Ramos (cell line): Measurements from ENCODE around the gene GRB10.
"Not testable (repeated sequence)": the region's sequence is repeated elsewhere in the genome, so short reads cannot be mapped to it uniquely, and the experiment has no call there.

Experiments
- in situ Hi-C: fragments of 300-500 bp; cut with MboI; formaldehyde crosslinking; loops from one replicate; pipeline ENCODE4 v1.14.3; 2022; ENCODE audit warnings: low sequenced_read_pairs; ENCODE audit not compliant: unreplicated experiment

Gene GRB10

GRCh38 chr7:50598460-50599343, 184.0 kb downstream of the GRB10 start:
- in situ Hi-C loops: no loop called here

DNA sequence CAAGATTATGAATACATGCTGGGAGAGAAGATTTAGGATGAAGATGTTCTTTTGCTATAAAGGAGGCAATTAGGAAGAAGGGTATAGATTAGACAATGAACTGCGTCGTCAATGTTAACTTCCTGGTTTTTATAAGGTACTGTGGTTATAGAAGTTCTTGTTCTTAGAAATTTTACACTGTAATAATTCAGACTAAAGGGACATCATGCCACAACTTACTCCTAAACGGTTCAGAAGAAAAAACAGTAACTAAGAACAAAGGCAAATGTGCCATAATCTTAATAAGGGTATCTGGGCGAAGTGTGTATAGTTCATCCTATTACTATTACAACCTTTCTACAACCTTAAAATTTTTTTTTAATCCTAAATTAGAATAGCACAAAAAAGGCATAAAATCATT, 186.2 kb downstream of the GRB10 start:
- in situ Hi-C loops: no loop called here

DNA sequence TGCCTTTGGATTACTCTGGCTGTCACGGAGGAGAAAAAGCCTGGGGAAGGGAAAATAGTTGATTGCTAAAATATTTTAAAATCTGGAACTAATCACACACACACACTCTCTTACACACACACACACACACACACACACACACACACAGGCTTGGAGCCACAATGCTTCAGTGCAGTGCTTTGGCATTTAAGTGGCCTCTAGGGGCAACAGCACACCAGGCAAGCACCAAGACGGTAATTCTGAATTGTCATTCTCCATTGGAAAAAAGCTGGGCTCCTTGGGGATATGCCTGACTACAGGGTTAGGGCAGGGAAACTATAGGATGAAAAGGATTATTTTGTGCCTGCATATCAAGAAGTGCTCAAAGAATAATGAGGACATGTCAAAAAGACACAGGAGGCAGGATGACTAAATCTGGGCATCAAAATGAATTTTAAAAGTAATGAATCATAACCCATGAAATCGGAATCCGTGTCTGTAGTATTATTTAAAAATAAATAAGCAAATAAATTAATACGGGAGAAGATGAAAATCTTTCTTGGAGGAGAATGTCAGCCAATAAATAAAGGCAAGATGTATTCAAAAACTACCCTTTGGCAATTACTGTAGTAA, 187.1 kb downstream of the GRB10 start:
- in situ Hi-C loops: no loop called here

DNA sequence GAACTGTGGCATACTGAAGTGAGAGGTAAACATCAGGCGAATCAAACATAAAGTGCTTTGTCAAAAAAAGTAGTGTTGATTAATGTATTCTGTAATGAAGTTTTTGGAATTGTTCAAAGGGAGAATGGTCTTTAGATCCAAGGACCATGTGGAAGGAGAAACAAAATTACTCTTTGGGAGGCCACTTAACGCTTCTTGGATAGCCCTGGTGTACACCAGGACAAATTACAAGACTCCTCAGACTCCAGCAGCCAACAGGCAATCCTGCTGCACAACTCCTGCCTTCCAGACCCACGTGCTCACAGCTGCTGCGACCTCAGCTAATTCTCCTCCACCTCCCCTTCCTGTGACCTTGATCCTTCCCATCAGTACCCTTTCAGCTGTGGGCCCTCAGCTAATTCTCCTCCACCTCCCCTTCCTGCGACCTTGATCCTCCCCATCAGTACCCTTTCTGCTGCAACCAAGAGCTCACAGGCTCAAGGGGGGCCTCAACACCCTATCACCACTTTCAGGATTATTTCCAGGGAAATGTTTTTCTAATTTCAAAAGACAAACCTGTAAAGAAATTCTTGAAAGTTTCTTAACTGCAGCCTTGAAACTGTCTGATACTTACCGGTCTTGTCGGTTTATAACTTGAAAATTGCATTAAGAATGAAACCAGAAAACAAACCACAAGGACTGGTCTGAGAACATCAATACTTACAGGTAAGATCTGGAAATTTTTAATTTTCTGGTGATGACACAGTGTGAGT, 187.8 kb downstream of the GRB10 start:
- in situ Hi-C loops: no loop called here

GRCh38 chr7:50594136-50594535, 188.6 kb downstream of the GRB10 start:
- in situ Hi-C loops: no loop called here

- in situ Hi-C loops: no loop called here
Measured at GRCh38 chr7:50592940-50593339, 189.8 kb downstream of the GRB10 start.

DNA sequence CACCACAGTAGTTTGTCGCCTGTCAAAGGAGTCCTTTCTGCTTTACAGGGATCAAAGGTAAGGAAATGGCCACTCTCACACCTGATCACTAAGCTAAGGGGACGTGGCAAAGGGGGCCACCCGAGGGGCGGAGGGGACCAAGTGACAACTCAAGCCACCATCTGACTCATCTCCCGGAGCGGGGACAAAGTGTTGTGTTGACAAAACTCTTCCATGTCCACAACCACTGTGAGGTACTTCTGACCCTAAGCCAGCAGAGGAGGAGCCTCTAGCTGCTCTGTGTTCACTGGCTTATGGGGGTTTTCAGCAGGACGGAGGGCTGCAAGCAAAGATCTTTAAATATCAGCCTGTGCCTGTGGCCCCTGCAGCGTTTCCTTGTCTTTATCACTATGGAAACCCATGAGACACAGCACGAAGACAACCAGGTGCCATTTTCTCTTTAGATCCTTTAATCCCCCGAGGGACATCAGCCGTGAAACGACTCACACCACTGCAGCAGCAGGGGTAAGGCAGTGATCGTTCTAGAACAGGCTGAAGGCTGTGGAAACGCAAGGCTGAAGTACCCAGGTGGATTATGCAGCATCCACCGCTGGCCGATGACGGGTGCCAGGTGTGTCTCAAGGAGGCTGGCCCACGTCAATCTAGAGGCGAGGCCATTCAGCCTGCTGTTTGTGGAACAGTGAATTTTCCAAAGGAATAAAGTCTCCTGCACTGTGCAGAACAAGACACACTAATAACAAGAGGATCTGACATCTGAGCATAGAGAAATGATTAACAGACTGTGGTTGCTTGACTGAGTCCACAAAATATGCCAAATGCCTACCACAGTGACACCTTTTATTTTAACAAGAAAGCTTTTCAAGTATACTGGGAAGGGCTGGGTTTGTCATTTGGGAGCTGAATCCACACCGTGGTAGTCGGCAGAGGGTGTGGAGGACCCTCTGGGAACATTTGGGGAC, 190.9 kb downstream of the GRB10 start:
- in situ Hi-C loops: no loop called here

GRCh38 chr7:50591098-50591479, 191.6 kb downstream of the GRB10 start:
- in situ Hi-C loops: no loop called here

DNA sequence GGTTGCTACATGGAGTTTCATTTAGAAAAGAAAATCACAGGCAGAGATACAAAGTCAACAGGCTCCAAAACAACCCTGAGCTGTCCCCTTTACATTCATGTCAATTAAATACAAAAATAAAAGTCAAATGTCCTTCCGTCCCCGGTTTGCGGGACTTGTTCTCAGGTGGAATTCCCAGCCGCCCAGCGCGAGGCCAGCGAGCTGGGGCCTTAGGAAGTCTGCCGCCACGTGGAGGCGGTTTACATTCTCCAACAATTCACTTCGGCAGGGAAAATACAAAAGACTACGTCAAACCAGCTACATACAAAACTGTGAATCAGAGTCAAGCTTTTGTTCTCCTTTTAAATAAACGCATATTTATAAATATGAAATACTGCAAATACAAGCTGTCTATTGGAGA, 192.2 kb downstream of the GRB10 start:
- in situ Hi-C loops: no loop called here

GRCh38 chr7:50589364-50589763, 193.3 kb downstream of the GRB10 start:
- in situ Hi-C loops: no loop called here

GRCh38 chr7:50588937-50589336, 193.8 kb downstream of the GRB10 start:
- in situ Hi-C loops: no loop called here

- in situ Hi-C loops: no loop called here
Measured at GRCh38 chr7:50587737-50588136, 195.0 kb downstream of the GRB10 start.

GRCh38 chr7:50584793-50585408, 197.8 kb downstream of the GRB10 start:
- in situ Hi-C loops: no loop called here

GRCh38 chr7:50584386-50584785, 198.3 kb downstream of the GRB10 start:
- in situ Hi-C loops: no loop called here

GRCh38 chr7:50583295-50583694, 199.4 kb downstream of the GRB10 start:
- in situ Hi-C loops: not testable (repeated sequence)

- in situ Hi-C loops: not testable (repeated sequence)
Measured at GRCh38 chr7:50582271-50582670, 200.4 kb downstream of the GRB10 start.

DNA sequence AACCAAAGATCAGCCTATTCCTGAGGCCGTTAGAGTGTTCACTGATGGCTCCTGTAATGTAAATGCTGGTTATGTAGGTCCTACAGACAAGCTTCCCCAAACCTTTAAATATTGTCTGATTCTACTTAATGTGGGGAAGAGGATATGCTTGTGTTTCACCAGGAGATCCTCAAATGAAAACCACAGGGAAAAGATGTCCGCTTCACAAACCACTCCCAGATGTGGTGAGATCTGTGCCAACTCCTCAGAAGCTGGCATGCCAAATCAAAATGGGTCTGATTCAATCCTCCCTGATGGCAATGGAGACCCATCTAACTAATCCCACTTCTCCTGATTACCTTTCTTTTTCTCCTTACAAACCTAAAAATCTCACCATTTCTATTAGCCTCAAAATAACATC, 202.0 kb downstream of the GRB10 start:
- in situ Hi-C loops: not testable (repeated sequence)

GRCh38 chr7:50580057-50580456, 202.6 kb downstream of the GRB10 start:
- in situ Hi-C loops: no loop called here

GRCh38 chr7:50578105-50578504, 204.6 kb downstream of the GRB10 start:
- in situ Hi-C loops: not testable (repeated sequence)

DNA sequence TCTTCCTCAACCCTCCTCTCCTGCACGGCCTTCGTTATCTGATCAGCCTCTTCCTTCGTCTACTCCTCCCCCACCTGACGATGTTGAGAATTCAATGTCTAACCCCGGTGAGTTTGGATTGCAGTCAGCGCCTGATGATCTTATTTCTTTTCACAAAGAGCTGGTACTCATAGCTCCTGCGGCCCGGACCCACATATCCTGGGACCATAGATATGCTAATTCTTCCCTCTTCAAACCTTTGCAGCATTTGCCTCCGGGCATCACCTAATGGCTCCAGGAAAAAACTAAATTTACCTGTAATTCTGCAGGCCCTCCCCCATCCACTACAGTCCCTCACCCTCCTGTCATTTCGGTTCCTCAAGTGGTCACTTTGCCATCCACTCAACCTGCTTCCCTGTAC, 205.1 kb downstream of the GRB10 start:
- in situ Hi-C loops: no loop called here
